Transverse colon (tissue), 4 donors: Measurements from ENCODE around the gene LAMB1. TPM values are rescaled to one million over a fixed set of nuclear protein-coding genes. Genes with fewer than 3 reads are reported as not detected.

Experiments used
- DNase-seq: peaks from one replicate; pipeline ENCODE4 v3.0.0-alpha.2; 2019
- H3K27ac ChIP-seq, 4 donors: fragments of 200-600 bp; sonication (generic); 2 replicates each; pipeline ENCODE4 v1.5.1; 2016 to 2018; ENCODE audit warnings: inconsistent platforms in 4 of 4
- H3K27me3 ChIP-seq: fragments of 200-600 bp; sonication (generic); 2 replicates; pipeline ENCODE4 v1.5.1; 2017; ENCODE audit warnings: inconsistent platforms
- H3K36me3 ChIP-seq, 4 donors: fragments of 200-600 bp; sonication (generic); 2 replicates each; pipeline ENCODE4 v1.5.1; 2017 to 2019; ENCODE audit warnings: inconsistent platforms in 4 of 4
- H3K4me1 ChIP-seq, 4 donors: fragments of 200-600 bp; sonication (generic); 2 replicates each; pipeline ENCODE4 v1.5.1; 2017 to 2020; ENCODE audit warnings: inconsistent platforms in 4 of 4
- H3K4me3 ChIP-seq, 4 donors: fragments of 200-600 bp; sonication (generic); 1 replicate in 1 of 4; 2 replicates in 3 of 4; pipeline versions ENCODE4 v1.5.1 to v1.6.1; 2017 to 2019; ENCODE audit warnings: inconsistent platforms in 4 of 4
- H3K9me3 ChIP-seq, 2 donors: fragments of 200-600 bp; sonication (generic); 2 replicates each; pipeline ENCODE4 v1.5.1; 2017 to 2019; ENCODE audit warnings: inconsistent platforms in 2 of 2
- EP300 ChIP-seq: sonication (generic); formaldehyde crosslinking; IDR thresholded peaks from one replicate; pipeline ENCODE4 v1.6.1; 2017; ENCODE audit warnings: antibody characterized with exemption, low read depth
- POLR2A ChIP-seq: fragments of 450-650 bp; IDR thresholded peaks from one replicate; pipeline ENCODE4 v1.6.1; 2016; ENCODE audit warnings: antibody characterized with exemption, mild to moderate bottlenecking, moderate library complexity
- POLR2AphosphoS5 ChIP-seq, 3 donors: sonication (generic); formaldehyde crosslinking; IDR thresholded peaks; one replicate each; pipeline ENCODE4 v1.6.1; 2016; ENCODE audit warnings: antibody characterized with exemption in 3 of 3
- WGBS, 2 donors: methylation state at CpG; one replicate each; pipeline ENCODE4 v1.1.5; 2018; ENCODE audit warnings: low coverage in 1 of 2; 5-methylcytosine and 5-hydroxymethylcytosine counted together
- in situ Hi-C, 4 donors: fragments of 200-750 bp; cut with MboI; loops; one replicate each; pipeline versions ENCODE4 v1.15.0 to v1.15.1; 2017; ENCODE audit warnings: low sequenced_read_pairs in 3 of 4, low pct_ligation_motif_present in 1 of 4, low pct_unique_long_range_greater_than_20kb in 1 of 4
- intact Hi-C: fragments of 100-400 bp; cut with DNase I; formaldehyde crosslinking; loops from one replicate; pipeline ENCODE4 v1.15.1; 2023; ENCODE audit warnings: low total_unique reads
- total RNA-seq, 4 donors: library from RNA; depleted of rRNA; stranded (reverse); fragments of >200 nt; gene quantifications; one replicate each; pipeline ENCODE4 v1.1.0, GENCODE V29; 2016
- TF ChIP-seq, protein P1 (sequence below), 5 experiments: fragments of 200-600 bp in 3 of 5; fragments of 450-650 bp in 2 of 5; sonication (generic) in 3 of 5; IDR thresholded peaks; 1 replicate in 2 of 5; 2 replicates in 3 of 5; pipeline ENCODE4 v1.5.1; 2016 to 2017; ENCODE audit warnings: antibody characterized with exemption in 5 of 5, inconsistent platforms in 3 of 5, mild to moderate bottlenecking in 2 of 5, moderate library complexity in 1 of 5

Gene LAMB1
- total RNA-seq, 4 donors from 2014 or later, result 54.2 to 119 (median 90.3) TPM

DNA sequence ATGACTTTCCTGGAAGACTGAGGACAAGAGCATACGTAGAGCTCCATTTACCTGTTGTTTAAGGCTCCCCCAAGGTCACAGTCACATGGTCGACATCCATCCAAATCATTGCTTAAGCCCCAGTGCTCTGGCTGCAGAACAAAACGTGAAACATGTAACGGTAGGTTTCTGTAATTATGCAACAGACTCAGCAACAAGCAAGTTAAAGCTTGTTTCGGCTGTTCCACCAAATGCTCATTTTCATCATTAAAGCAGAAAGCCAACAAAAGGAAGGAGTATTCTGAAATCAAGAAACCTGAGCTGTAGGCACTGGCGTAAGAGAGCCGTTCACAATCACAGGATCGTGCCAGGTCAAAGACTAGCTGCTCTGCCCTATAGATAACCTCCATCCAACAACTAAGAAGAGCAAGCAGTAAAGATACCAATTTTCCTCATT, 30.0 kb downstream of the LAMB1 start:
- Histone ChIP-seq H3K27ac (peak overlapping the region; percentile 35 to 74 (median 69)), H3K9me3 (no peaks in the 10 kb centered on the region), H3K4me1 (peaks cover 0 to 45% (median 11%) of the 10 kb centered on the region in 4 donors), H3K27me3 (no peaks in the 10 kb centered on the region), H3K4me3 (no peak overlapping the region), H3K36me3 (peaks cover 4 to 35% (median 14%) of the 10 kb centered on the region in 4 donors)
- TF ChIP-seq EP300 (no peak), POLR2AphosphoS5 (IDR thresholded peaks at IDR 0.05) (no peak), POLR2A (no peak)
- TF ChIP-seq, protein P1, sequence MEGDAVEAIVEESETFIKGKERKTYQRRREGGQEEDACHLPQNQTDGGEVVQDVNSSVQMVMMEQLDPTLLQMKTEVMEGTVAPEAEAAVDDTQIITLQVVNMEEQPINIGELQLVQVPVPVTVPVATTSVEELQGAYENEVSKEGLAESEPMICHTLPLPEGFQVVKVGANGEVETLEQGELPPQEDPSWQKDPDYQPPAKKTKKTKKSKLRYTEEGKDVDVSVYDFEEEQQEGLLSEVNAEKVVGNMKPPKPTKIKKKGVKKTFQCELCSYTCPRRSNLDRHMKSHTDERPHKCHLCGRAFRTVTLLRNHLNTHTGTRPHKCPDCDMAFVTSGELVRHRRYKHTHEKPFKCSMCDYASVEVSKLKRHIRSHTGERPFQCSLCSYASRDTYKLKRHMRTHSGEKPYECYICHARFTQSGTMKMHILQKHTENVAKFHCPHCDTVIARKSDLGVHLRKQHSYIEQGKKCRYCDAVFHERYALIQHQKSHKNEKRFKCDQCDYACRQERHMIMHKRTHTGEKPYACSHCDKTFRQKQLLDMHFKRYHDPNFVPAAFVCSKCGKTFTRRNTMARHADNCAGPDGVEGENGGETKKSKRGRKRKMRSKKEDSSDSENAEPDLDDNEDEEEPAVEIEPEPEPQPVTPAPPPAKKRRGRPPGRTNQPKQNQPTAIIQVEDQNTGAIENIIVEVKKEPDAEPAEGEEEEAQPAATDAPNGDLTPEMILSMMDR (IDR thresholded peaks at IDR 0.05), result no peak
- 80 to 84% methylated on average over 7 to 8 of the region's 8 CpGs for WGBS, 2 donors
- intact Hi-C loops, result no loop called here
- DNase-seq, result no peak
- in situ Hi-C loops, result no loop called here

DNA sequence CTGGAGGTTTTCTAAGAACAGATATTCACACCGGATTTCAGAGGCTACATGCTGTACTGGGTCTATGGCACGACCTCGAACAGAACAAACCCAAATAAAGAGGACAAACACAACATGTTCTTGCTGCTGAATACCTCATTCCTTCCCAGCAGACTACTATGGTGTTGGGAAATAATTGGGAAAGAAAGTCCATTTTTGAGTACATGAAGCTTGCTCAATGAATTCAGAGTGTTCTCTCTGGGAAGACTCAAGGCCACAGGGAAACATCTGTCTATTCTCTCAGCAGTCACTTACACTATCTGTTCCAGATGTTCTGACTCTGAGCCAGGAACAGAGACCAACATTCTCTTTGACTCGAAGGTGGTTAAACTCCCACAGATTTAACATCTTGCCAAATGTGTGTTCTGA, 30.9 kb downstream of the LAMB1 start:
- H3K27me3 ChIP-seq, result no peaks in the 10 kb centered on the region
- no peak overlapping the region for H3K4me3 ChIP-seq
- in situ Hi-C loops, result no loop called here
- H3K4me1 ChIP-seq, result peaks cover 0 to 54% (median 17%) of the 10 kb centered on the region in 4 donors
- DNase-seq, result no peak
- no peaks in the 10 kb centered on the region for H3K9me3 ChIP-seq
- intact Hi-C loops, result no loop called here
- TF ChIP-seq POLR2A, result no peak
- TF ChIP-seq EP300, result peak; percentile 97
- peak; percentile 68 to 95 (median 93) for TF ChIP-seq POLR2AphosphoS5 (IDR thresholded peaks at IDR 0.05)
- peak overlapping the region; percentile 35 to 74 (median 72) for H3K27ac ChIP-seq
- peaks cover 0 to 26% (median 13%) of the 10 kb centered on the region in 4 donors for H3K36me3 ChIP-seq
- WGBS, 2 donors, result 51 to 81% methylated on average over 4 of the region's 4 CpGs

DNA sequence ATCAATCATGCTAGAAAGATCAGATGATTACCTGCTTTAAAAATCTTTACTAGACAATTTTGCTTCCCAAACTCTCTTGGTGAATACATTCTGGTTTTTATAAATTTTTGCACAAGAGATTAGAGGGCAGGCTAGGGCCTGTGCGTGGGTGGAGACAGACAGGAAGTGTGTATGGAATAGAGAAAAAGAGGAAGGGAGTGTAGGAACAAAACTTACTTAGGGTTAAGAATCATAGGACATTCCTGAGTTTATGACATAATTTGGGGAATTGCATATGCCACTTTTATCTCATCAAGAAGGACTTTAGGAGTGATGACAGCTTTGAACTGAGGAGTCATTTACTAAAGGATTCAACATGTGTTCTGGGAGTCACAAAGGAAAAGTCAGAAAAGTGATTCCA, 31.3 kb downstream of the LAMB1 start:
- WGBS, 2 donors, result 50 to 59% methylated on average over 1 of the region's 1 CpG
- no peak for DNase-seq
- Histone ChIP-seq H3K4me3 (no peak overlapping the region), H3K36me3 (peaks cover 0 to 23% (median 13%) of the 10 kb centered on the region in 4 donors), H3K9me3 (no peaks in the 10 kb centered on the region), H3K4me1 (peaks cover 0 to 58% (median 19%) of the 10 kb centered on the region in 4 donors), H3K27me3 (no peaks in the 10 kb centered on the region), H3K27ac (peak overlapping the region; percentile 35 to 74 (median 72))
- in situ Hi-C loops, result no loop called here
- TF ChIP-seq POLR2A (no peak), EP300 (no peak), POLR2AphosphoS5 (IDR thresholded peaks at IDR 0.05) (no peak)
- TF ChIP-seq, protein P1 (IDR thresholded peaks at IDR 0.05), result no peak
- intact Hi-C loops, result no loop called here

DNA sequence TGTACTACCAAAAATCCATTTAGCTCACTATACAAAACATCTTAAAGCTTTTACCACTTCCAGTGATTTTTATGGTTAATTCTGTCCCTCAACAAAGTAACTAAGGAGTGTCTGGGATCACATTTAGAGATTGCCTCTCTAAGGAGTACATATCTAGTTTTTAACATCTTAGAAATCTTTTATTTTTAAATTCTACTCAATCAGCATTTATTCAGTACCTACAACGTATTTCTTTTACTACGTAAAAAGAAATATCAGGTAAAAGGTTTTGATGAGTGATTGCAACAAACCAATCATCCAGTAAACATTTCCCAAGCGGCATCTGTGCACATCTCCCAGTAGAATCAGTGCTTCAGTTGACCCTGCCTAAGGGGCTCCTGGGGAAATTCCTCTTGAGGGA, 31.9 kb downstream of the LAMB1 start:
- Histone ChIP-seq H3K27ac (peak overlapping the region; percentile 35 to 74 (median 72)), H3K4me1 (peaks cover 0 to 59% (median 19%) of the 10 kb centered on the region in 4 donors), H3K27me3 (no peaks in the 10 kb centered on the region), H3K9me3 (no peaks in the 10 kb centered on the region), H3K36me3 (peaks cover 0 to 19% (median 8%) of the 10 kb centered on the region in 4 donors), H3K4me3 (no peak overlapping the region)
- no peak for DNase-seq
- 84 to 94% methylated on average over 3 of the region's 3 CpGs for WGBS, 2 donors
- in situ Hi-C loops (no loop called here), intact Hi-C loops (no loop called here)
- TF ChIP-seq POLR2AphosphoS5 (IDR thresholded peaks at IDR 0.05), result no peak

DNA sequence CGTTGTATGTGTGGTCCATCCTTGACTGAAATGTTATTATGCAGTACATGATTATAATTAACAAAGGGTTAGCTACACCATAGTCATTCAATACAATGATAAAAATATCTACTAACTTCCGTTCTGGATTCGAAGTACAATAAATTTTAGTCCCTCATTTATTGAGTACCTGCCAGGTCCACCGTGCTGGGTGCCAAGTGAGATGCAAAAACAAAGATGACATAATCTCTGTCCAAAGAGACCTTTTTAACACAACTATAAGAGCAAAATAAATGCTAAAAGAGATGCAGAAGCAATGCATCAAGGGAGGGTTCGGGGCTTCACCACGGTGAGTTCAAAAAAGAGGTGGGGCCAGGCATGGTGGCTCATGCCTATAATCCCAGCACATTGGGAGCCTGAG, 33.1 kb downstream of the LAMB1 start:
- in situ Hi-C loops, result no loop called here
- H3K36me3 ChIP-seq, result peaks cover 0 to 14% (median 2%) of the 10 kb centered on the region in 4 donors

More for the DNA sequence above, 33.1 kb downstream of the LAMB1 start:
- H3K27ac ChIP-seq, result peak overlapping the region in 3 of 4 donors; percentile 72 to 74 (median 73)
- 47 to 58% methylated on average over 4 to 6 of the region's 6 CpGs for WGBS, 2 donors
- TF ChIP-seq, protein P1 (IDR thresholded peaks at IDR 0.05), result no peak
- TF ChIP-seq POLR2A (no peak), POLR2AphosphoS5 (IDR thresholded peaks at IDR 0.05) (no peak), EP300 (no peak)
- H3K4me1 ChIP-seq, result peaks cover 0 to 59% (median 19%) of the 10 kb centered on the region in 4 donors
- DNase-seq, result no peak
- H3K27me3 ChIP-seq, result no peaks in the 10 kb centered on the region
- H3K9me3 ChIP-seq, result no peaks in the 10 kb centered on the region
- intact Hi-C loops, result no loop called here
- no peak overlapping the region for H3K4me3 ChIP-seq
